Gastrocnemius medialis (tissue), 4 donors: ENCODE results near the gene SMOC1. TPM values are rescaled to one million over a fixed set of nuclear protein-coding genes. Genes with fewer than 3 reads are reported as not detected.

Source experiments
- ATAC-seq, 2 donors: fragments of 150-250 bp; one replicate each; pipeline ENCODE4 v1.9.1; 2016
- DNase-seq, 2 donors: peaks; one replicate each; pipeline ENCODE4 v3.0.0-alpha.2; 2019
- H3K27ac ChIP-seq, 4 donors: fragments of 200-600 bp; sonication (generic); 1 replicate in 1 of 4; 2 replicates in 3 of 4; pipeline ENCODE4 v1.5.1; 2016 to 2018; ENCODE audit warnings: mild to moderate bottlenecking in 2 of 4, moderate library complexity in 1 of 4
- H3K27me3 ChIP-seq, 3 donors: fragments of 200-600 bp; sonication (generic) in 2 of 3; 1 replicate in 1 of 3; 2 replicates in 2 of 3; pipeline versions ENCODE4 v1.5.1 to v1.6.0; 2016 to 2019; ENCODE audit warnings: mild to moderate bottlenecking in 1 of 3, moderate library complexity in 1 of 3
- H3K36me3 ChIP-seq, 2 donors: fragments of 200-600 bp; sonication (generic) in 1 of 2; one replicate each; pipeline ENCODE4 v1.5.1; 2017 to 2018
- H3K4me1 ChIP-seq, 2 donors: fragments of 200-600 bp; sonication (generic) in 1 of 2; one replicate each; pipeline ENCODE4 v1.5.1; 2016 to 2017; ENCODE audit warnings: mild to moderate bottlenecking in 2 of 2
- H3K4me3 ChIP-seq, 4 donors: fragments of 200-600 bp; sonication (generic) in 3 of 4; 1 replicate in 1 of 4; 2 replicates in 3 of 4; pipeline ENCODE4 v1.5.1; 2016 to 2019; ENCODE audit warnings: mild to moderate bottlenecking in 2 of 4
- H3K9me3 ChIP-seq, 3 donors: fragments of 200-600 bp; sonication (generic) in 2 of 3; 1 replicate in 1 of 3; 2 replicates in 2 of 3; pipeline ENCODE4 v1.5.1; 2016 to 2019
- POLR2A ChIP-seq, 2 donors: fragments of 450-650 bp; IDR thresholded peaks; one replicate each; pipeline ENCODE4 v1.6.1; 2017; ENCODE audit warnings: antibody characterized with exemption in 2 of 2, mild to moderate bottlenecking in 2 of 2, moderate library complexity in 2 of 2
- in situ Hi-C, 4 donors: fragments of 200-750 bp; cut with MboI; loops; one replicate each; pipeline versions ENCODE4 v1.15.0 to v1.8.0; 2017; ENCODE audit warnings: low sequenced_read_pairs in 4 of 4
- intact Hi-C: fragments of 100-400 bp; cut with DNase I; formaldehyde crosslinking; loops from one replicate; pipeline ENCODE4 v1.15.1; 2023; ENCODE audit warnings: low total_unique reads
- total RNA-seq, 4 donors: library from RNA; depleted of rRNA; stranded (reverse); fragments of >200 nt; gene quantifications; one replicate each; pipeline versions ENCODE4 v1.1.0 to v1.2.3, GENCODE V29; 2016
- TF ChIP-seq, protein P1 (sequence below), 5 experiments: fragments of 450-650 bp in 3 of 5; fragments of 200-600 bp in 2 of 5; sonication (generic) in 2 of 5; IDR thresholded peaks in 4 of 5; conservative IDR thresholded peaks in 1 of 5; 1 replicate in 4 of 5; 2 replicates in 1 of 5; pipeline ENCODE4 v1.5.1; 2016 to 2019; ENCODE audit warnings: antibody characterized with exemption in 5 of 5, mild to moderate bottlenecking in 3 of 5, moderate library complexity in 3 of 5

Gene SMOC1
- total RNA-seq, 4 donors from 2014 or later = 2.7 to 10.2 (median 7.8) TPM

DNA sequence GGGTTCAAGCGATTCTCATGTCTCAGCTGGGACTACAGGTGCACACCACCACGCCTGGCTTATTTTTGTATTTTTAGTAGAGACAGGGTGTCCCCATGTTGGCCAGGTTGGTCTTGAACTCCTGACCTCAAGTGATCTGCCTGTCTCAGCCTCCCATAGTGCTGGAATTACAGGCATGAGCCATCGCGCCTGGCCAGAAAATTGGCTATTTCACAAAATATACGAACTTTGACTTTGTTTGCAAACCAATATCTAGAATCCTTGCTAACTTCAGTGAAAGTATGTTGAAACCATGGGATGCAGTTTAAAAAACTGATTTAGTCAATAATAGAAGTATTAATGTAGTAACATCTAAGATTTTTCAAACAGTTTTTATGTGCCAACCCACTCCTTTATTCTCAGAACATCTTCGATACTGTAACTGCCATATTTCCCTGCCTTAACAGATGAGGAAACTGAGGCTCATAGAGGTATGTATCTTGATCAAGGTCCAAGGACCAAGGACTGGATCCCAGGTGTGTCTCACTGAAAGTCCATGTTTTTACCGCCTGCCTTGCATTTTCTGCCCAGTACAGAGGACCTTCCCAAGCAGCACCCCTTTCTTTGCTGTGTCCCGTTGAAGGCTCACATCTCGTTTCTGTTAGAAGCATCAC lies 54.5 kb downstream of the SMOC1 start:
- H3K36me3 ChIP-seq = no peaks in the 10 kb centered on the region
- intact Hi-C loops = no loop called here
- no peaks in the 10 kb centered on the region for H3K27me3 ChIP-seq
- H3K9me3 ChIP-seq = no peaks in the 10 kb centered on the region
- H3K4me1 ChIP-seq = no peaks in the 10 kb centered on the region
- DNase-seq (no peak), ATAC-seq (no peak)
- TF ChIP-seq POLR2A (IDR thresholded peaks at IDR 0.05) = no peak
- TF ChIP-seq, protein P1, sequence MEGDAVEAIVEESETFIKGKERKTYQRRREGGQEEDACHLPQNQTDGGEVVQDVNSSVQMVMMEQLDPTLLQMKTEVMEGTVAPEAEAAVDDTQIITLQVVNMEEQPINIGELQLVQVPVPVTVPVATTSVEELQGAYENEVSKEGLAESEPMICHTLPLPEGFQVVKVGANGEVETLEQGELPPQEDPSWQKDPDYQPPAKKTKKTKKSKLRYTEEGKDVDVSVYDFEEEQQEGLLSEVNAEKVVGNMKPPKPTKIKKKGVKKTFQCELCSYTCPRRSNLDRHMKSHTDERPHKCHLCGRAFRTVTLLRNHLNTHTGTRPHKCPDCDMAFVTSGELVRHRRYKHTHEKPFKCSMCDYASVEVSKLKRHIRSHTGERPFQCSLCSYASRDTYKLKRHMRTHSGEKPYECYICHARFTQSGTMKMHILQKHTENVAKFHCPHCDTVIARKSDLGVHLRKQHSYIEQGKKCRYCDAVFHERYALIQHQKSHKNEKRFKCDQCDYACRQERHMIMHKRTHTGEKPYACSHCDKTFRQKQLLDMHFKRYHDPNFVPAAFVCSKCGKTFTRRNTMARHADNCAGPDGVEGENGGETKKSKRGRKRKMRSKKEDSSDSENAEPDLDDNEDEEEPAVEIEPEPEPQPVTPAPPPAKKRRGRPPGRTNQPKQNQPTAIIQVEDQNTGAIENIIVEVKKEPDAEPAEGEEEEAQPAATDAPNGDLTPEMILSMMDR (IDR thresholded peaks at IDR 0.05 in 4 of 5, conservative IDR thresholded peaks at IDR 0.05 in 1 of 5) = no peak
- H3K27ac ChIP-seq = no peak overlapping the region
- in situ Hi-C loops = no loop called here
- H3K4me3 ChIP-seq = no peak overlapping the region

GRCh38 chr14:69937367-69938081 lies 58.3 kb downstream of the SMOC1 start:
- Histone ChIP-seq H3K27ac (no peak overlapping the region), H3K27me3 (no peaks in the 10 kb centered on the region), H3K4me3 (no peak overlapping the region), H3K36me3 (no peaks in the 10 kb centered on the region), H3K4me1 (no peaks in the 10 kb centered on the region), H3K9me3 (no peaks in the 10 kb centered on the region)
- intact Hi-C loops (no loop called here), in situ Hi-C loops (no loop called here)
- ATAC-seq = no peak
- DNase-seq = no peak
- TF ChIP-seq, protein P1 (IDR thresholded peaks at IDR 0.05 in 4 of 5, conservative IDR thresholded peaks at IDR 0.05 in 1 of 5) = no peak
- TF ChIP-seq POLR2A (IDR thresholded peaks at IDR 0.05) = no peak

DNA sequence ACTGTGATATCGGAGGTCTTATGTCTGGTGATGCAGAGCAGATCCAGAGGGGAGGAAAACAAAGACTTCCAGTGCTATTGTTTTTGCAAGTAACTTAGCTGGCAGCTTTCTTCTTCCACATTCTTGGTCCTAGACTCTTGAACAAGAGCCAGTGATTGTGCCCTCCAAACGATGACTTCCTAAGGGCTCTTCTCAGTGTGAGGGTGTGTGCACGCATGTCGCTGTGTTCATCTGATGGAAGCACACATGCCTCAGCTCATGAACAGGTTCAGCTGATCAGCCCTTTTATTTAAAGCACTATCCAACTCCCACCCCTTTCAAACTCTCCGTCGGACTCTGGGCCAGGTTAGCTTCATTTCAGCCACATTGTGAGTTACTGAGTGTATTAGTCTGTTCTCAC lies 59.5 kb downstream of the SMOC1 start:
- in situ Hi-C loops = no loop called here
- DNase-seq (no peak), ATAC-seq (no peak)

DNA sequence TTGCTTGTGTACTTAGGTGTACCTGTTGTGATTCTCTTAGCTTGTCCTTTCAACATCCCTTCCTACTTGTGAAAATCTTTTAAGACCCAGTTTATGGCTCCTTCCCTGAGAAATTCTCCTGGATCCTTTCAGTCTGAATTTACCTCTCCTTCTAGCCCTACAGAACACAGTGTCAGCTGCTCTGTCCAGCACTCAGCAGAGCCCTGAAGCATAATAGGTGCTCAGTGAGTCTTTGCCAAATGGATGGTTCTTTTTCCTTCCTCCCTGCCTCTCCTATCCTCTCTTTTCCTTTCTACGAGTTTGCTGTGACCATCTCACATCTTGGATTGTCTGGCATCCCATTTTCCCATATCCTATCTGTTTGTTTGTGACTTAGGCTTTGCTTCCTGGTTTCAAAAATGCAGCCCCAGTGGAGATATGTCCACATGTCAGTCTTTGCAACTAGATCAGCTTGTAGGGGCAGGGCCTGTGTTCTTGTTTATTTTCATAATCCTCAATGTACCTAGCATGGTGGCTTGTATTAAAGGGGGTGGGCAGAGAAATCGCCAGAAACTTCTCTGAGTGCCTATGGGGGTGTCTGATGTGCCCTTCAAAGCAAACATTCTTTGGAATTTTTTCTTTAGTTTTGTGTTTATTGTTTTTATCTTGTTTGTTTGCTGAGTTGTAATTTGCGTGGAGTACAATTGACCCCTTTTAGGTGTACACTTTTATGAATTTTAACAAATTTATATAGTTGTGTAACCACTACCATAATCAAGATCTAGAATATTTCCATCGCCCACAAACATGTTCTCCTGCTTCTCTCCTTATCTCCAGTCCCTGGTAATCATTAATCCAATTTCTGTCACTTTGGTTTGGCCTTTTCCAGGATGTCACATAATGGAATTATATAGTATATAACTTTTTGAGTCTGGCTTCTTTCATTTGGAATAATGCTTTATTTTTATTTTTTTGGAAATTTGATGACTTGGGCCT lies 62.8 kb downstream of the SMOC1 start:
- Histone ChIP-seq H3K27ac (no peak overlapping the region), H3K36me3 (no peaks in the 10 kb centered on the region), H3K9me3 (no peaks in the 10 kb centered on the region), H3K4me3 (no peak overlapping the region), H3K4me1 (no peaks in the 10 kb centered on the region), H3K27me3 (no peaks in the 10 kb centered on the region)
- in situ Hi-C loops (no loop called here), intact Hi-C loops (no loop called here)
- DNase-seq (no peak), ATAC-seq (no peak)
- TF ChIP-seq, protein P1 (IDR thresholded peaks at IDR 0.05 in 4 of 5, conservative IDR thresholded peaks at IDR 0.05 in 1 of 5) = no peak

More for the DNA sequence above, 59.5 kb downstream of the SMOC1 start:
- intact Hi-C loops = no loop called here
- TF ChIP-seq, protein P1 (IDR thresholded peaks at IDR 0.05 in 4 of 5, conservative IDR thresholded peaks at IDR 0.05 in 1 of 5) = no peak
- no peak for TF ChIP-seq POLR2A (IDR thresholded peaks at IDR 0.05)
- Histone ChIP-seq H3K9me3 (no peaks in the 10 kb centered on the region), H3K27ac (no peak overlapping the region), H3K27me3 (no peaks in the 10 kb centered on the region), H3K4me1 (no peaks in the 10 kb centered on the region), H3K4me3 (no peak overlapping the region), H3K36me3 (no peaks in the 10 kb centered on the region)
